Tibial nerve (tissue), 4 donors: ENCODE data around the gene C1QTNF12. TPM values are rescaled to one million over a fixed set of nuclear protein-coding genes. Genes with fewer than 3 reads are reported as not detected.

Experiments
- DNase-seq, 2 donors: peaks; one replicate each; pipeline ENCODE4 v3.0.0-alpha.2; 2019; ENCODE audit warnings: low spot score in 2 of 2
- H3K27ac ChIP-seq, 4 donors: fragments of 200-600 bp; sonication (generic) in 3 of 4; one replicate each; pipeline ENCODE4 v1.5.1; 2017 to 2019; ENCODE audit warnings: mild to moderate bottlenecking in 1 of 4
- H3K27me3 ChIP-seq, 2 donors: fragments of 200-600 bp; sonication (generic) in 1 of 2; one replicate each; pipeline versions ENCODE4 v1.5.1 to v1.6.0; 2017 to 2019
- H3K36me3 ChIP-seq, 3 donors: fragments of 200-600 bp; sonication (generic); one replicate each; pipeline ENCODE4 v1.5.1; 2018 to 2019
- H3K4me1 ChIP-seq, 4 donors: fragments of 200-600 bp; sonication (generic) in 3 of 4; one replicate each; pipeline ENCODE4 v1.5.1; 2017 to 2019
- H3K4me3 ChIP-seq, 4 donors: fragments of 200-600 bp; sonication (generic) in 3 of 4; one replicate each; pipeline ENCODE4 v1.5.1; 2017 to 2019; ENCODE audit warnings: mild to moderate bottlenecking in 1 of 4, moderate library complexity in 1 of 4
- H3K9me3 ChIP-seq, 4 donors: fragments of 200-600 bp; sonication (generic) in 3 of 4; one replicate each; pipeline ENCODE4 v1.5.1; 2017 to 2019
- EP300 ChIP-seq, 2 donors: sonication (generic); formaldehyde crosslinking; IDR thresholded peaks; one replicate each; pipeline ENCODE4 v1.6.1; 2017; ENCODE audit warnings: antibody characterized with exemption in 2 of 2, mild to moderate bottlenecking in 1 of 2
- POLR2A ChIP-seq, 2 donors: fragments of 450-650 bp; IDR thresholded peaks; one replicate each; pipeline ENCODE4 v1.6.1; 2017; ENCODE audit warnings: antibody characterized with exemption in 2 of 2, mild to moderate bottlenecking in 2 of 2, moderate library complexity in 2 of 2
- WGBS, 2 donors: methylation state at CpG; one replicate each; pipeline ENCODE4 v1.1.5; 2018; 5-methylcytosine and 5-hydroxymethylcytosine counted together
- total RNA-seq, 4 donors: library from RNA; depleted of rRNA; stranded (reverse); fragments of >200 nt; gene quantifications; one replicate each; pipeline ENCODE4 v1.1.0, GENCODE V29; 2016
- TF ChIP-seq, protein P1 (sequence below), 5 experiments: fragments of 200-600 bp in 3 of 5; fragments of 450-650 bp in 2 of 5; sonication (generic) in 3 of 5; IDR thresholded peaks; one replicate each; pipeline ENCODE4 v1.5.1; 2016 to 2019; ENCODE audit warnings: antibody characterized with exemption in 5 of 5, mild to moderate bottlenecking in 3 of 5, moderate library complexity in 2 of 5

The C1QTNF12 gene
- total RNA-seq, 4 donors from 2014 or later, result 0.84 to 3.0 (median 1.8) TPM

DNA sequence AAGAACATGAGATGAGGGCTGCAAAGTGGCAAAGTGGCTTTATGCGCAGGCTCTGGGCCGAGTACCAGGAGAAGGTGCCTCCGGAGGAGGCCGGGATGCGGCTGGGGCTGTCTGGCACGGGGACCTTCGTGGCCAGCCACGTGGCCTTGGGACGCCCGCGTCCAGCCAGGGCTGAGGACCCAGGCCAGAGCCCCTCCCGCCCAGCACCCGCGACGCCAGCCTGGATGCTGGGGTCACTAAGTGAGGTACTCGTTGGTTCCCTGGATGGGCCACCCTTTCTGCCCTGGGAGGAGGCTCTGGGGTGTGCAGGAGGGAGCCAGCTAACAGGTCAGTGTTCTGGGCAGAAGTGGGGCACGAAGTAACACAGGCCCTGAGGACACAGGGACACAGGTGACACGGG lies 46.3 kb upstream of the C1QTNF12 start:
- TF ChIP-seq POLR2A (IDR thresholded peaks at IDR 0.05) (no peak), EP300 (IDR thresholded peaks at IDR 0.05) (no peak)
- TF ChIP-seq, protein P1, sequence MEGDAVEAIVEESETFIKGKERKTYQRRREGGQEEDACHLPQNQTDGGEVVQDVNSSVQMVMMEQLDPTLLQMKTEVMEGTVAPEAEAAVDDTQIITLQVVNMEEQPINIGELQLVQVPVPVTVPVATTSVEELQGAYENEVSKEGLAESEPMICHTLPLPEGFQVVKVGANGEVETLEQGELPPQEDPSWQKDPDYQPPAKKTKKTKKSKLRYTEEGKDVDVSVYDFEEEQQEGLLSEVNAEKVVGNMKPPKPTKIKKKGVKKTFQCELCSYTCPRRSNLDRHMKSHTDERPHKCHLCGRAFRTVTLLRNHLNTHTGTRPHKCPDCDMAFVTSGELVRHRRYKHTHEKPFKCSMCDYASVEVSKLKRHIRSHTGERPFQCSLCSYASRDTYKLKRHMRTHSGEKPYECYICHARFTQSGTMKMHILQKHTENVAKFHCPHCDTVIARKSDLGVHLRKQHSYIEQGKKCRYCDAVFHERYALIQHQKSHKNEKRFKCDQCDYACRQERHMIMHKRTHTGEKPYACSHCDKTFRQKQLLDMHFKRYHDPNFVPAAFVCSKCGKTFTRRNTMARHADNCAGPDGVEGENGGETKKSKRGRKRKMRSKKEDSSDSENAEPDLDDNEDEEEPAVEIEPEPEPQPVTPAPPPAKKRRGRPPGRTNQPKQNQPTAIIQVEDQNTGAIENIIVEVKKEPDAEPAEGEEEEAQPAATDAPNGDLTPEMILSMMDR (IDR thresholded peaks at IDR 0.05), result no peak
- DNase-seq, result no peak
- no peaks in the 10 kb centered on the region for H3K27me3 ChIP-seq
- peaks cover 0 to 53% (median 0%) of the 10 kb centered on the region in 3 donors for H3K36me3 ChIP-seq
- 94% methylated on average over 15 to 18 of the region's 18 CpGs for WGBS, 2 donors
- no peak overlapping the region for H3K4me3 ChIP-seq
- peaks cover 0 to 18% (median 3%) of the 10 kb centered on the region in 4 donors for H3K4me1 ChIP-seq
- H3K27ac ChIP-seq, result no peak overlapping the region
- no peaks in the 10 kb centered on the region for H3K9me3 ChIP-seq

- Histone ChIP-seq H3K36me3 (peaks cover 0 to 49% (median 0%) of the 10 kb centered on the region in 3 donors), H3K27me3 (no peaks in the 10 kb centered on the region), H3K9me3 (no peaks in the 10 kb centered on the region), H3K27ac (no peak overlapping the region), H3K4me1 (peaks cover 0 to 18% (median 3%) of the 10 kb centered on the region in 4 donors), H3K4me3 (no peak overlapping the region)
- no peak for DNase-seq
- WGBS, 2 donors, result 82 to 90% methylated on average over 9 of the region's 9 CpGs
- TF ChIP-seq EP300 (IDR thresholded peaks at IDR 0.05) (no peak), POLR2A (IDR thresholded peaks at IDR 0.05) (no peak)
- TF ChIP-seq, protein P1 (IDR thresholded peaks at IDR 0.05), result no peak
These were observed 45.9 kb upstream of the C1QTNF12 start for GRCh38 chr1:1292442-1292779.

DNA sequence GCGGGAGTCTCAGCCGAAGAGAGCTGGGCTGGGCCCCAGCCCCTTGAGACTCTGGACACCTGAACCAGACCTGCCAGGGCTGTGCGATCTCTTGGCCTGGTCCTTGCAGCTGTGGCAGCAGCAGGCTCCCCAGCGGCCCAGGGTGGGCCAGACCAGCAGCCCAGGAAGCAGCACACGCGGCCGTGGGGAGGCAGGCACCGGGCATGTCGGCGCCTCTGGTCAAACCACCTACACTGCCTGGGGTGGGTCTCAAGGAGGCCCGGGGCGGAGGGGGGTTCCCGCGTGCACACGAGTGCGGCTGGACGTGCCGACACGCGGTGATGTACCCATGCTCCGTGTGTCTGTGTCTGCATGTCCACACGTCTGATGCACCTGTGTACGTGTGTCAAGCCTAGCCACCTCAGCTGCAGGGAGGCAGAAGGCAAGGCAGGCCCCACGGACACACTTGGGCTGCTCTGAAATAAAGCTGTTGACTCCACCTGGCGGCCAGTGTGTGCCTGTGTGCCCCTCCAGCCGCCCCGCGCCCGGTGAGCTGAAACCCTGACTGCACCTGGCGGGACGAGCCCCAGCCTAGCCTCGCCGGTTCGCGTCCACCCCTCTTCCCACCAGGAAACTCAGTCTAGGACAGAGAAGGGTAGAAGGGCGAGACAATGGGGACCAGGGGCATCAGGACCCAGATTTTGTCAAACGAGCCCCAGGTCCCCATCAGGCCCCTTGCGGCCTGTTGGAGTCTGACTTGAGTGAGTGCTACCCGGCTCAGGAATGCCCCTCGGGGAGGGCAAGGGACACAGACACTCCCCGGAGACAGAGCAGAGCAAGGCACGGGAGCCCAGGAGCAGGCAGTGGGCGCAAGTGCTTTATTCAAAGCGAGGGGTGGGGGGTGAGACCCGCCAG lies 45.3 kb upstream of the C1QTNF12 start:
- Histone ChIP-seq H3K27ac (no peak overlapping the region), H3K36me3 (peaks cover 0 to 46% (median 0%) of the 10 kb centered on the region in 3 donors), H3K4me1 (peaks cover 0 to 18% (median 3%) of the 10 kb centered on the region in 4 donors), H3K27me3 (peaks cover 0 to 4% of the 10 kb centered on the region in 2 donors), H3K4me3 (no peak overlapping the region), H3K9me3 (no peaks in the 10 kb centered on the region)
- 62 to 65% methylated on average over 20 to 34 of the region's 45 CpGs for WGBS, 2 donors
- DNase-seq, result peak in 1 of 2 donors; percentile 48
- no peak for TF ChIP-seq EP300 (IDR thresholded peaks at IDR 0.05)
- TF ChIP-seq, protein P1 (IDR thresholded peaks at IDR 0.05), result peak; percentile 22 to 83 (median 42)

DNA sequence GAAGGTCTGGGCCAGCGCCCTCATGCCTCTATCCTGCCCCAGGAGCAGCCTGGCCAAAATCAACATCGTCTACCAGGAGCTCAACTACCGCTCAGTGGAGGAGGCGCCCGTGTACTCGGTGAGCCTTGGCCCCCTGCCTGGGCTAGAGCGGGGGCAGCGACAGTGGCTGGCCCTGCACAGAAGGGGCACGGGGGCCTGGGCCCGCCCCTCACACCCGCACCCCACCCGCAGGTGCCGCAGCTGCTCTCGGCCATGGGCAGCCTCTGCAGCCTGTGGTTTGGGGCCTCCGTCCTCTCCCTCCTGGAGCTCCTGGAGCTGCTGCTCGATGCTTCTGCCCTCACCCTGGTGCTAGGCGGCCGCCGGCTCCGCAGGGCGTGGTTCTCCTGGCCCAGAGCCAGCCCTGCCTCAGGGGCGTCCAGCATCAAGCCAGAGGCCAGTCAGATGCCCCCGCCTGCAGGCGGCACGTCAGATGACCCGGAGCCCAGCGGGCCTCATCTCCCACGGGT lies 44.6 kb upstream of the C1QTNF12 start:
- Histone ChIP-seq H3K36me3 (peaks cover 0 to 39% (median 0%) of the 10 kb centered on the region in 3 donors), H3K4me1 (peaks cover 0 to 18% (median 3%) of the 10 kb centered on the region in 4 donors), H3K27ac (no peak overlapping the region), H3K9me3 (no peaks in the 10 kb centered on the region), H3K4me3 (no peak overlapping the region), H3K27me3 (peaks cover 0 to 11% of the 10 kb centered on the region in 2 donors)
- 47 to 55% methylated on average over 16 to 28 of the region's 28 CpGs for WGBS, 2 donors
- TF ChIP-seq, protein P1 (IDR thresholded peaks at IDR 0.05), result no peak
- TF ChIP-seq POLR2A (IDR thresholded peaks at IDR 0.05) (no peak), EP300 (IDR thresholded peaks at IDR 0.05) (no peak)
- no peak for DNase-seq

GRCh38 chr1:1290238-1290731 lies 43.8 kb upstream of the C1QTNF12 start:
- Histone ChIP-seq H3K4me1 (peaks cover 0 to 18% (median 3%) of the 10 kb centered on the region in 4 donors), H3K36me3 (peaks cover 0 to 31% (median 0%) of the 10 kb centered on the region in 3 donors), H3K4me3 (no peak overlapping the region), H3K9me3 (no peaks in the 10 kb centered on the region), H3K27ac (no peak overlapping the region), H3K27me3 (peaks cover 0 to 19% of the 10 kb centered on the region in 2 donors)
- DNase-seq, result no peak
- WGBS, 2 donors, result 60 to 64% methylated on average over 13 to 15 of the region's 15 CpGs
- no peak for TF ChIP-seq POLR2A (IDR thresholded peaks at IDR 0.05)
- TF ChIP-seq, protein P1 (IDR thresholded peaks at IDR 0.05), result peak; percentile 38 to 66 (median 45)
